Pancreas (tissue), 10 donors: ENCODE data around the gene DSCAM. TPM values are rescaled to one million over a fixed set of nuclear protein-coding genes. Genes with fewer than 3 reads are reported as not detected.

Experiments used
- ATAC-seq, 4 donors: fragments of 200-7000 bp; cut with Tn5 transposase; one replicate each; pipeline versions ENCODE4 v1.8.0 to v1.9.1; 2020; ENCODE audit warnings: mild to moderate bottlenecking in 4 of 4, moderate library complexity in 4 of 4
- DNase-seq, 6 donors: peaks; one replicate each; pipeline ENCODE4 v3.0.0-alpha.2; 2020
- FAIRE-seq: peaks from 2 replicates; lab custom pipeline; 2012; peaks lifted over from hg19 to GRCh38; lab: Jason Lieb, UNC
- H3K27ac ChIP-seq, 4 donors: fragments of 200-600 bp; sonication (generic); 1 replicate in 3 of 4; 2 replicates in 1 of 4; pipeline versions ENCODE4 v1.5.0 to v1.8.0; 2020
- H3K27me3 ChIP-seq, 4 donors: fragments of 200-600 bp; one replicate each; pipeline ENCODE4 v1.8.0; 2021
- H3K36me3 ChIP-seq, 3 donors: fragments of 200-600 bp; sonication (generic) in 1 of 3; one replicate each; pipeline versions ENCODE4 v1.5.0 to v1.8.0; 2020 to 2021
- H3K4me1 ChIP-seq, 3 donors: fragments of 200-600 bp; one replicate each; pipeline ENCODE4 v1.8.0; 2021
- H3K4me3 ChIP-seq, 4 donors: fragments of 200-600 bp; sonication (generic) in 2 of 4; one replicate each; pipeline versions ENCODE4 v1.5.0 to v1.8.0; 2020 to 2021
- H3K9me3 ChIP-seq, 4 donors: fragments of 200-600 bp; one replicate each; pipeline ENCODE4 v1.8.0; 2021
- WGBS, 2 donors: extraction: QIAGEN DNeasy Blood & Tissue Kit; methylation state at CpG; one replicate each; pipeline ENCODE4 v1.1.7; 2013; 5-methylcytosine and 5-hydroxymethylcytosine counted together
- intact Hi-C, 3 donors: fragments of 100-400 bp; cut with DNase I; formaldehyde crosslinking; loops; one replicate each; pipeline versions ENCODE4 v1.11.1 to v1.14.2; 2022
- polyA plus RNA-seq, 2 donors: library from polyadenylated mRNA; stranded (reverse); fragments of 200-250 nt; gene quantifications; one replicate each; pipeline ENCODE4 v1.2.3, GENCODE V29; 2013
- total RNA-seq, 6 donors: library from RNA; stranded (reverse); fragmentation: NEBNext Ultra II Directional in 4 of 6; extraction: Animal tissue kit (Norgen Biotek cat#: 25700) in 4 of 6; gene quantifications; one replicate each; pipeline versions ENCODE4 v1.2.1 to v1.2.4, GENCODE V29; 2021 to 2023
- TF ChIP-seq, protein P1 (sequence below), 4 donors: fragments of 200-600 bp; sonication (generic) in 3 of 4; IDR thresholded peaks; one replicate each; pipeline versions ENCODE4 v1.5.0 to v1.8.0; 2021; ENCODE audit warnings: antibody characterized with exemption in 4 of 4
- donor health status: healthy with polysubstance abuse.
- donor health status: DM: no; HTN: no; CAD: no; lungs with moderate emphysema.
- donor health status: DM: no; HTN: no; CAD: no.
- donor health status: control.
- donor health status: control.
- donor health status: Bipolar disorder and iron deficiency.
- donor health status: DM: yes; HTN: yes; CAD: no.
- donor health status: DM: no; HTN: no; CAD: no.
- donor health status: DM: no; HTN: no; CAD: no.
- donor health status: DM: yes; HTN: yes; CAD: no.

DSCAM gene
- total and polyA plus RNA-seq, 8 donors: 0.05 to 0.77 (median 0.14) TPM

DNA sequence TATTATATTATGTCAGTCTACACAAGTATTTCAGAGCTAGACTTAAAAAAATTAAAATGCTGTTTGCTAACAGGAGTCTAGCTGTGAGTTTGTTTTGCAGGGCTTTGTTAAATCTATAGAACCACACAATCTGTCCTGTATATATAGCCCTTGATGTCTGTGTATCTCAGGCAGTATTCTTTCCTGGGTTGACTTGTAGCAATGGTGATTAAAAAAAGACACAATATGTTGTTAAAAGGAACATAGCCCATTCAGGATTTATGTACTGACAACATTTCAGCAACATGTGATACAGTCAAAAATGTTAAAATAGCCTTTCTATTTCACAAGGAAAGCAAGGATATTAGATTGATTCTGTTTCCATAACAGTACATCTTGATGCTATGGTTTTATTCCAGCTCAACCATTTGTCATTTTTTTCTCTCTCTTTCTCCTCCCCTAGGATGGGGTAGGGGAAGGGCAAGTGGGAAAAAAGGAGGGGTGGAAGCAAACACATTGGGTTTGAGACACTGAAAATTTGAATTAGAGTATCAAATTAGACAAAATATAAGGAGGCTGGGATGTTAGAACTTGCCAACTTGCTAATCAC lies 139.2 kb downstream of the DSCAM start:
- Histone ChIP-seq H3K27me3 (peaks cover 0 to 4% (median 0%) of the 10 kb centered on the region in 4 donors), H3K4me1 (no peaks in the 10 kb centered on the region), H3K36me3 (no peaks in the 10 kb centered on the region), H3K9me3 (no peaks in the 10 kb centered on the region), H3K27ac (no peak overlapping the region), H3K4me3 (no peak overlapping the region)
- FAIRE-seq (no peak), DNase-seq (no peak), ATAC-seq (no peak)
- TF ChIP-seq, protein P1, sequence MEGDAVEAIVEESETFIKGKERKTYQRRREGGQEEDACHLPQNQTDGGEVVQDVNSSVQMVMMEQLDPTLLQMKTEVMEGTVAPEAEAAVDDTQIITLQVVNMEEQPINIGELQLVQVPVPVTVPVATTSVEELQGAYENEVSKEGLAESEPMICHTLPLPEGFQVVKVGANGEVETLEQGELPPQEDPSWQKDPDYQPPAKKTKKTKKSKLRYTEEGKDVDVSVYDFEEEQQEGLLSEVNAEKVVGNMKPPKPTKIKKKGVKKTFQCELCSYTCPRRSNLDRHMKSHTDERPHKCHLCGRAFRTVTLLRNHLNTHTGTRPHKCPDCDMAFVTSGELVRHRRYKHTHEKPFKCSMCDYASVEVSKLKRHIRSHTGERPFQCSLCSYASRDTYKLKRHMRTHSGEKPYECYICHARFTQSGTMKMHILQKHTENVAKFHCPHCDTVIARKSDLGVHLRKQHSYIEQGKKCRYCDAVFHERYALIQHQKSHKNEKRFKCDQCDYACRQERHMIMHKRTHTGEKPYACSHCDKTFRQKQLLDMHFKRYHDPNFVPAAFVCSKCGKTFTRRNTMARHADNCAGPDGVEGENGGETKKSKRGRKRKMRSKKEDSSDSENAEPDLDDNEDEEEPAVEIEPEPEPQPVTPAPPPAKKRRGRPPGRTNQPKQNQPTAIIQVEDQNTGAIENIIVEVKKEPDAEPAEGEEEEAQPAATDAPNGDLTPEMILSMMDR (IDR thresholded peaks at IDR 0.05): no peak
- intact Hi-C loops: no loop called here

DNA sequence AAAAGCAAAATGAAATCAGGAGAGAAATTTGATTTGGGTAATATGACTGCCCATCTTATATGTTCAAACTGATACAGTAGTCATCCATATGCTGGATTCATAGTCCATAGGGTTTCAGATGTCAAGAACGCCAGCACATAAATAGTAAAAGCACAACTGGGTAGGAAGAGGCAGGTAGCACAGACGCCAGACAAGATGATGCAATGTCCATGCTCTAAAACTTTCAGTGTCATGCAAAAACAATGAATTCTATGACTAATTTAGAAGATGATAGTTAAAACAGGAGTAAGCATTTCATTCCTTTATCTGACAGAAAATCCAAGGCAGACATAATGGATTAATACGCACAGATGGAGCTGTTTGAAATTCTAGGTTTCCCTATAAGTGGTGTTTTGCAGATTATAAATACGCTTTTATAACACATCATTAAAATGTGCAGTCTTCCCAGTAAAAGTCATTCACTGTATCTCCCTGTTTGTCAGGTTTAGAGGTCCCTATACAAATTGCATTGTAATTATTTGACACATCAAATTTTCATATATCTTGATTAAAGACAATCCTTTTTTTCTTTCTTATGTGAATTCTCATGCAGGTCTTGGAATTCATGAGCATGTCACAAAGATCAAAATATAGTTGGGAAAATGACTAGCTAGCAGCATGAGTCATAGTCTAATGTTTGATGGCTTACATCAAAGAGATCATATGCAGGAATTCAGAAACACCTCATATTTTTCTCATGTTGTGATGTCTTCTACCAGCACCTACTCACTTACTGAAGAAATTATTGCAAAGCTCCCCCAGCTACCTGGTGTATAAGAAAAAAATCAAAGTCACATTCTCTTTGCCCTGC lies 139.9 kb downstream of the DSCAM start:
- no peak for FAIRE-seq
- WGBS, 2 donors: 62 to 68% methylated on average over 4 of the region's 4 CpGs

DNA sequence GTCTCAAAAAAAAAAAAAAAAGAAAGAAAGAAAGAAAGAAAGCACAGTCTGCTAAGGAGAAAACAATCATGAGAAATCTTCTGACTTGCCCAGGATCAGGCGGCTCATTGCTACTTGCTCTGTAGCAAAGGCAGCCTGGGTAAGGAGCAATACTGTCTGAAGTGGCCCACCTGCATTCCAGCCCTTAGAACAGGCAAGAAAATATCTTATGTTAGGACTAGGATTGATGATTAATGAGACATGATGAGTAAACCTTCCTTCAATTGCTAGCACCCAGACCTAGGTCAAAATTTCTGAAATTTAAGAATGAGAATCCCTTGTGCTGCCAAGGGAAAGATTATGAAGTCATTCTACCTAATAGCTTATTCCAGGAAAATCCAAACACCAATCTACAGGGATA lies 140.8 kb downstream of the DSCAM start:
- no peak overlapping the region for H3K4me3 ChIP-seq
- H3K4me1 ChIP-seq: no peaks in the 10 kb centered on the region
- intact Hi-C loops: no loop called here
- H3K27ac ChIP-seq: no peak overlapping the region
- H3K27me3 ChIP-seq: peaks cover 0 to 4% (median 0%) of the 10 kb centered on the region in 4 donors
- WGBS, 2 donors: 86 to 96% methylated on average over 1 of the region's 1 CpG
- H3K36me3 ChIP-seq: no peaks in the 10 kb centered on the region
- DNase-seq (no peak), ATAC-seq (no peak), FAIRE-seq (no peak)
- no peaks in the 10 kb centered on the region for H3K9me3 ChIP-seq
- TF ChIP-seq, protein P1 (IDR thresholded peaks at IDR 0.05): no peak

More for the DNA sequence above, 139.9 kb downstream of the DSCAM start:
- TF ChIP-seq, protein P1 (IDR thresholded peaks at IDR 0.05): no peak
- H3K4me1 ChIP-seq: no peaks in the 10 kb centered on the region
- ATAC-seq: no peak
- no peak overlapping the region for H3K27ac ChIP-seq
- no peaks in the 10 kb centered on the region for H3K9me3 ChIP-seq
- H3K27me3 ChIP-seq: peaks cover 0 to 4% (median 0%) of the 10 kb centered on the region in 4 donors
- no peak overlapping the region for H3K4me3 ChIP-seq
- DNase-seq: no peak
- intact Hi-C loops: no loop called here
- H3K36me3 ChIP-seq: no peaks in the 10 kb centered on the region

DNA sequence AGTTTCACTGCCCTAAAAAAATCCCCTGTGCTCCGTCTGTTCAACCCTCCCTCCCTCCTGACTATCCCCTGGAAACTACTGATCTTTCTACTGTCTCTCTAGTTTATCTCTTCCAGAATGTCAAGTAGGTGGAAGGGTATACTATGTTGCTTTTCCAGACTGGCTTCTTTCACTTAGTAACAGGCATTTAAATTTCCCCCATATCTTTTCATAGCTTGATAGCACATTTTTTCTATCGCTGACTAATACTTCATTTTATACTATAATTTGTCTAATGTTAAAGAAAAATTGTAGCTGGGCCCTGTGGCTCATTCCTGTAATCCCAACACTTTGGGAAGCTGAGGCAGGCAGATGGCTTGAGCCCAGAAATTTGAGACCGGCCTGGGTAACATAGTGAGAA lies 142.8 kb downstream of the DSCAM start:
- TF ChIP-seq, protein P1 (IDR thresholded peaks at IDR 0.05): no peak
- 76 to 78% methylated on average over 3 of the region's 3 CpGs for WGBS, 2 donors
- Histone ChIP-seq H3K27ac (no peak overlapping the region), H3K4me3 (no peak overlapping the region), H3K4me1 (no peaks in the 10 kb centered on the region), H3K36me3 (no peaks in the 10 kb centered on the region), H3K27me3 (peaks cover 0 to 4% (median 0%) of the 10 kb centered on the region in 4 donors), H3K9me3 (no peaks in the 10 kb centered on the region)
- DNase-seq: no peak
- intact Hi-C loops: no loop called here
- FAIRE-seq: no peak
- ATAC-seq: no peak

DNA sequence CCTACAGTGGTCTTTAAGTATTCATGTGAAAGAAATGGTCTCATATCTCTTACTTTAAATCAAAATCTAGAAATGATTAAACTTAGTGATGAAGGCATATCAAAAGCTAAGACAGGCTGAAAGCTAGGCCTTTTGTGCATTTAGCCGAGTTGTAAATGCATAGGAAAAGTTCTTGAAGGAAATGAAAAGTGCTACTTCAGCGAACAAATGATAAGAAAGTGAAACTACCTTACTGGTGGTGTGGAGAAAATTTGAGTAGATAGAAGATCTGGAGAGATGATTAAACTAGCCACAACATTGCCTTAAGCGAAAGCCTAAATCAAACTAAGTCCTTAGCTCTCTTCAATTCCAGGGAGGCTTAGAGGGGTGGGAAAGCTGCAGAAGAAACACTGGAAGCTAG lies 147.6 kb downstream of the DSCAM start:
- Histone ChIP-seq H3K4me1 (no peaks in the 10 kb centered on the region), H3K27me3 (no peaks in the 10 kb centered on the region), H3K36me3 (no peaks in the 10 kb centered on the region), H3K9me3 (no peaks in the 10 kb centered on the region), H3K4me3 (no peak overlapping the region), H3K27ac (no peak overlapping the region)
- ATAC-seq: no peak
- intact Hi-C loops: no loop called here
- WGBS, 2 donors: 79 to 82% methylated on average over 3 of the region's 3 CpGs
- no peak for FAIRE-seq
- DNase-seq: no peak
- TF ChIP-seq, protein P1 (IDR thresholded peaks at IDR 0.05): no peak
